HG02885 (cell line): Measurements from ENCODE around the gene FASTK.
A peak's percentile ranks its signal among the peaks of the same experiment; 100 is the strongest.

ENCODE experiments used
- ATAC-seq: cut with Tn5 transposase; IDR thresholded peaks from one replicate; pipeline ENCODE4 v1.9.1; 2021; ENCODE audit warnings: mild to moderate bottlenecking; ENCODE audit not compliant: unreplicated experiment, poor library complexity

FASTK gene

DNA sequence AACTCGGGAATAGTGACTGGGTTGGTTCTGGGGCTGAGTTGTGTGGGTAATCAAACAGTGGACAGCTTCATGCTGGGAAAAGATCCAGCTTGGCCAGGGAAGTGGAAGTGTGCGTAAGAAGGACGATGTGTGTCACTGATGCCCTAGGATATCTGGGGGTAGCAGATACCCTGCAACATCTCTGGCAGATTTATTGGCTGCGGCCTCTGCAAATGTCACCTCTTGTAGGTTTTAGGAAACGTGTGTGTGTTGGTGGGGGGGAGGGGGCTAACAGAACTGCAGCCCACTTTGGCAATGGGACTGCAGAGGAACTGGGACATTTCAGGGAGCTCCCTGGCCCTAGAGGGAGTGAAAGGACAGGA, 4.7 kb upstream of the FASTK start:
- no peak for ATAC-seq

DNA sequence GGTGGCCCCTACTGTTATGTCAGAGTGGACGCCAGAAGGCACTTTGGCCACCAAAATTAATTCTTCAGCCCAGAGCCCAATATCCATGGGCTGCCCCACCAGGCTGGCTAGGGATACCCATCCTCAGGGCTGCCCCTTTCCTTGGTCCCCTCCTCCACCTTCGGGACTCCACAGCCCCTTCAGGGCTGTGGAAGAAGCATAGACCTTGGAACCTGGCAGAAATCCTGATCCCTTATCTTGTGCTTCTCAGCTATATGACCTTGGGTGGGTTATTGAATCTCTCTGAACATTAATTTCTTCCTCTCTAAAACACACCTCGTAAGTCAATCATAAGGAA, 3.2 kb upstream of the FASTK start:
- ATAC-seq = no peak

DNA sequence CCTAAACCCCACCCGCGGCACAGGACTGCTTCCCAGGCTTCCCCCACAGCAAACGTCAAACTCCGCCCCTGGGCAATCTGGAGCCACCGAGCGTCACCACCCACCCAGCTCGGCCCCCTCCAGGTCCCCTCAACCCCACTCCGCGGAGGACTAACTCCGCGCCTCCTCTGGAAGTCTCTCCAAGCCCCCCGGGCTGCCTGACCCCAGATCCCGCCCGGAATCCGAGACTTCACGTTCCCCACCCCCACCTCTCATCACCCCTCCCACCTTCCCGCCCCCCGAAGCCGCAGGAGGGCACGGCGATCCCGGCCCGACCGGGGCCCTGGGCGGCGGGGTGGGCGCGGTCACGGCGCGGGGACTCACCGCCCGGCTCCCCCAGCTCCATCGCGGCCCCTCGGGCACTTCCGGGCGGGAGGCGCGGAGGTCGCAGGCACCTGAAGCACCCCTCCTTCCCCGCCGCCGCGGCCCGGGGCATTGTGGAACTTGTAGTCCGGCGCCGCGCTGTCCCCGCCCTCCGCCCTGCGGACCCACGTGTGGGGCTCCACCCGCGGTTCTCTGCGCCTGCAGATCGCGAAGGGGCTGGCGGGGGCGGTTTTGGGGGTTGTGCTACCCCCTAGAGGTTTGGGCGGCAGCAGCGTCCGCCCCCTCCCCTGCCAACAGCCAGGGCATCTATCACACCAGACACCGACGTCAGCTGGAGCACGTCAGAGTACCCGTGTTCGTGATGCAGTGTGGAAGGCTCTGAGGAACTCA, 2.6 kb upstream of the FASTK start, which contains the start of gene TMUB1:
TMUB1 (minus strand) TSS at position 423 of the 753 bp plus-strand sequence. CDS start 930 bp downstream, outside the sequence.
- peak; percentile 50 for ATAC-seq

DNA sequence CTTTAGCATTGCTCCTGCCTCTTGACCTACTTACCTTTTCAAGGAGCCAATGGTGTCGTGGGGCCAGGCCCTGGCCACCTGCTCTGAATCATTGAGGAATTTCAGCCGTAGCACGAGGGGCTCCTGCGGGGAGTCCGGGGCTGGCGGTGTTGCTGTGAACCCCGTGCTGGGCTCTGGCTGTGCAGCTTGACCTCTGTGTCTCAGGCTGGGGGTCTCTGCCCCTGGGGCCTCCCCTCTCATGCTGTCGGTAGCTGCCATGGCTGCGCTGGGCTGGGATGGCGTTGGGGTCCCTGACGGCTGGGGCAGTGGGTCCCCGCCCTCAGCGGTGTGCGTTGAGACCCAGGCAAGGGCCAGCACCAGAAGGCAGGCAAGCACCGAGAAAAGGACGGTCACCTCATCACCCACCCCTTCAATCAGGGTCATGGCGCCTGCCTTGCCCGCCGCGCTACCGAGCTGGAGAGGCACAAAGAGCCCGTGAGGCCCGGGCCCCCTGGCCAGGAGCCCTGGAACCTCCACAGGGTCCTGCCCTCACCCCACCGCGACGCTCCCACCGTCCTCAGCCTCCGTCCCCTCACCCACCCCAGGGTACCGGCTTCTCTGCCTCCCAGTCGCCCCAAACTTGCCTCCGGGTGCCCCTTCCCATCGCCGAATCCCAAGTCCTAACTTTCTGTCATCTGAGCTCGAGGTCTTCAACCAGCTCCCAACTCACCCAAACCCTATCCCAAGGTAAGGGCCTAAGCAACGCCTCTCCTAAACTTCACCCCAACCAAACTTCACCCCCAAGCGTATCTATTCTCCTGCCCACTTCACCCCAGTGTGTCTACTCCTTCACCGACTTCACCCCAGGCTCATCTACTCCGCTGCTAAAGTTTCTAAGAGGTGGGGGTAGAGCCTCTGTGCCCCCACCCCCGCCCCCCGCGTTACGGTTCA, 1.8 kb upstream of the FASTK start:
- no peak for ATAC-seq

DNA sequence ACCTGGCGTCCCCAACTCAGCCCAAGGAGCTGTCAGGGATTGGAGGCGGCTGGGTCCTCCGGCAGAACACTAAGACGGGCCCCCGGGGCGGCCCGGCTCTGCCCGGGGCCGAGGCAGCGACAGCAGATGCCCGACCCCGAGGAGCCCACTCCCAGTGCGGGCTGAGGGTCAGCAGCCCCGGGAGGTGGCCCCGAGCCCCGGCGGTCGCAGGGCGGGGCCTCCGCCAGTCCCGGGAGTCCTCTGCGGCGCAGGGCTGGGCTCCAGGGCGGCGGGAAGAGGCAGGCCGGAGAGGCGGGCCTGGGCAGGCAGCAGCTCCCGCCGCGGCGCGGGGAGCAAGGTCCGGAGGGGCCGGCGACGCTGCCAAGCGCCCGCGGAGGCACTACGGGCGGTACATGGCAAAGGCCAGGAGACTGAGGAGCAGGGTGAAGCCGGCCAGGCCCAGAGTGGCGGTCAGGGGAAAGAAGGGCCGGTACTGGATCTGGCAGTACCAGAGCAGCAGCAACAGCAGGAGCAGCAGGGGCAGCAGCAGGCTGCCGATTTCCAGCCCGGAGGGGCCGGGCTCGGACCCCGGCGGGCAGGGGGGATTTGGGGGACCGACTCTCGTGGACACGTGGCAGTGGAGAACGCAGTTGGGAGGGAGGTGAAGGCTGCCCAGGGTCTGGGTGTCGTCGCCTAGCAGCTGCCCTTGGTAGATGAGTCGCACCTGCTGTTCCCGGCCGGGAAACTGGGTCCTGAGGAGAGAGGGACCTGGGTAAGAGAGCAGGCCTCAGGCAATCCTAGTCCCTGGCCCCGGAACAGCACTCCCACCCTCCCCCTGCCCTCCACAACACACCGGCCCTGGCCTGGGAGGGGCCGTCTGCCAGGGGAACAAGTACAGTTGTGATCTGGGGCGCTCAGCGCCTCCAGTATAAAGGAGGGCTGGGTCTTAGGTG, 827 bp upstream of the FASTK start:
- no peak for ATAC-seq

DNA sequence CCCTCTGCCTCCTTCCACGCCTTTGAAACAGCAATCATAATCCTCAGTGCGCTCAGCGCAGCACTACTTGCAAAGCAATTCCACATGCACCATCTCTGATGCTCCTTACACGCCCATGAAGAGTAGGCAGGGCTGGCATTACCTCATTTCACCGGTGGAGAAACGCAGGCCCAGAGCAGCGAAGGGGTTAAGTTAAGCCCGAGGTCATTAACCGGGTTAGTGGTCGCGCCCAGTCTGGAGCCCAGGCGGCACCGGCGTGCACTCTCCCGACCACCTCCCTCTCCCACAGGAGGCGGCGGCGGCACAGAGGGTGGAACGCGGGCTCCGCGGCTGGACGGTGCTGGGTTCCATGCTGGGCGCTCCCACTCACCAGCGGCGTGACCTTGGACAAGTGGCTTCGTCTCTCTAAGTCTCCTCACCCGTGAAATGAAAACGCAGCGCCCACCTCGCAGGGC, 515 bp downstream of the FASTK start:
- ATAC-seq = no peak

DNA sequence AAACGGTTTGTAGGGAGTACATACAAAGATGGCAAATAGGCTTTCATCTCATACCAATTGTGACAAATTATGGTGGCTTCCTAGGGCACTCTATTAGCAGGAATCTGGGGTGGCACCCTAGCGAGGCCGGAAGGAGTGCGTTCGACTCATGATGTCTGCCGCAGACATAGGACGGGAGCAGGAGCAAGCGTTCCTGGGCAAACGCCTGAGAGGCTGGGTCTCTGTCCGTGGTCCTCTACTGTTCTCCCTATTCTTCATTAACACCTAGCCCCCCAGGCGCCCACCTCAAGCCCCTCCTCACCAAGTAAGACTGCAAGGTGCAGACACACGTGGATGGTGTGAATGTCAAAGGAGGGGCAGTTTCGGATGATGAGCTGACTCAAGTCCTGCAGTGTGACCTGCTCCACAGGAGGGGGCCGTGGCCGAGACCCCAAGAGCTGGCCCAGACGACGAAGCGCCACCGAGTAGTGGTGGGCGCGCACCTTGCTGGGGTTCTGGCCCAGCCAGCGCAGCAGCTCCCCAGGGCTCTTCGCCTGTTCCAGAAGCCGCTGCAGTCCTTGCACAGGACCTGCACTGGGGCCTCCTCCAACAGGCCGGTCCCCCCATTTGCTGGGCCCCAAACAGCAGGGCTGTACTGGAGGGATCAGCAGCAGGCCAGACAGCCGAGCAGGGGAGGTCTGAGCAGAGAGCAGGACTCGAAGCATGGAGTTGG, 1.3 kb downstream of the FASTK start:
- no peak for ATAC-seq

DNA sequence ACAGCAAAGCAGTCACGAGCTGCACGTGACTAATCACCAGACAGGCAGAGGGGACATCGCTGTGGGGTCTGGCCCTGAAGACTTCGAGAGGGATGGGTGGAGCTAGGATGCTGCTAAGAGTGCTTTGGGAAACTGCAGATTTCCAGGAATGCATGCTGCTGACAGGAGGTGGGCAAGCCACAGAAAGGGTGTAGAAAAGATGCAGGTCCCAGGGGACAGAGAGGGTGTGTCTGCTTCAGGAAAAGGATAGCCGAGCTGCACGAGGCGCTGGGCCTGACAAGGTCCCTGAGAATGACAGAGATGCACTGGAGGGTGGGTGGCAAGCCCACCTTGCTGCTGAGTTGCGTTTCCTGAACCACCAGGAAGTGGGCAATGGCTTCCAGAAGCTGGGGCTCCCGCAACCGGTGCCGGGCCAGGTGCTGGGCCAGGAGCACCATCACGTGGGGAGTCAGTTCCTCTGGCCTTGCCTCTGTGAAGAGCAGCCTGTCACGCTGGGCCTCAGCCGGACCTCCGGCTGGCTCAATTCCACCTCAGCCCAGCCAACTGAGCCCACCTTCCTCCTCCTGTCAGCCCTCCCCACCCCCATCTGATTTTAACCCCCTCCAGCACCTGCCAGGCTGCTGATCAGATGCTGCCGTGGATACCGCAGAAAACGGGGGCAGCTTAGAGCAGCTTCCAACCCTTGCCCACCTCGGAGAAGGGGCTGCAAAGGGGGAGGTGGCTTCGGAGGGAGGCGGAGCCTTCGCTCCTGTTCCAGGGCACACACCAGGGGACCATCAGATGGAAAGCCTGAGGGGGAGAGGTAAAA, 2.2 kb downstream of the FASTK start:
- ATAC-seq = no peak

DNA sequence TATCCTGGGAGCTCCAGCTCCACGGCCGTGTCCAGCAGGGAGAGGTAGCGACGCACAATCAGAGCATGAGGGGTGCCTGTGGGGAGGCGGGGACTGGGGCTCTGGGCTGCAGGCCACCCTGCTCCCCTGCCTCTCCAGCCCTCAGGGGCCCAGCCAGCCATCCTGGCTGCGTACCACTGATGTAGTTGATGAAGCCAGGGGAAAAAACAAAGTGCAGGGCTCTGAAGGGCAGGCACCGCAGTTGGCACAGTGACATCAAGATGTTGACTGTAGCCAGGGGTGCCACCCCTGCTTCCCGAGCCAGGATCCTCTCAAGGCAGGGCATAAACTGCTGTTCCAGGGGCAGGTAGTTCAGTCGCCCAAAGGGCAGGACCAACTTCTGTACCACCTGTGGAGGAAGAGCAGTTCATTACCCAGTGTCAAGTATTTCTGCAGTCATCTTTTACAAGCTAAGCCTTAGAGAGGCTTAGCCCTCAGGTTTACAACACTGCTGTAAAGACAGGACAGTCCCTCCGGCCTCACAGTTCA, 2.8 kb downstream of the FASTK start:
- no peak for ATAC-seq

DNA sequence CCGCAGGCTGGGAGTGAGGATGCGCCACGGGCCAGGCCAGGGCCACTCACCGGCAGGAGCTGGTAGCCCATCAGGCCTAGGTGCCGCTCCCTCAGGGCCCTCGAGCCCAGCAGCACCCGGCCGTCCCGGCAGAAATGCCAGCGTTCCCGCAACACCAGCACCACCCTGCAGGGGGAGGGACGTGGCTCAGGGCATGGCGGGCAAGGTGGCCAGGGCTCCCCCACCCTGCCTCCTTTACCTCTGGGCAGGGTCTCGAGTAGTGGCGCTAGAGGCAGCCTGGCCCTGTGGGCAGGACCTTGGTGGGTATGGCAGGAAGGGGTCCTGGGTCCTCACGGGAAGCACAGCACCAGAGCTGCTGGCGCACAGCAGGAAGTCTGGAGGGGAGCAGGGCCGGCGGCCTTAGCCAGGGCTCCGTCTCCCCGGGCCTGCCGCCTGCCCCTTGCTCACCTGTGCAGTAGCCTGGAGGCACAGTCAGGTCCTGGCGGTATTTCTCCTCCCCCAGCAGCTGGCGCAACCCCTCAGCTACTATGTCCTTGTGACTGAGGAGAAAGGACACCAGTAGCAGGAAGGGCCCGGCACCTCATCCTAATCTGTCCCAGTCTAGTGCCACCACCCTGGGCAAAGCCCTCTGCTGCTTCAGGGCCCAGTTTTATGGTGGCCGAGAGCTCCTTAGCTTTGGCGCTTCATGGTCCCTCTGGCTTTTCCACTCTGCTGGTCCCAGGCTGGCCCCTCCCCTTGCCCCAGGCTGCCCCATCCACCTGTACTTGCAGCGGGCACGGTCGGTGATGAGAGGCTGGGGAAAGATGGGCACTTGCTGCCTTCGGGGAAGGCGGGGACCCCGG, 3.5 kb downstream of the FASTK start:
- no peak for ATAC-seq

DNA sequence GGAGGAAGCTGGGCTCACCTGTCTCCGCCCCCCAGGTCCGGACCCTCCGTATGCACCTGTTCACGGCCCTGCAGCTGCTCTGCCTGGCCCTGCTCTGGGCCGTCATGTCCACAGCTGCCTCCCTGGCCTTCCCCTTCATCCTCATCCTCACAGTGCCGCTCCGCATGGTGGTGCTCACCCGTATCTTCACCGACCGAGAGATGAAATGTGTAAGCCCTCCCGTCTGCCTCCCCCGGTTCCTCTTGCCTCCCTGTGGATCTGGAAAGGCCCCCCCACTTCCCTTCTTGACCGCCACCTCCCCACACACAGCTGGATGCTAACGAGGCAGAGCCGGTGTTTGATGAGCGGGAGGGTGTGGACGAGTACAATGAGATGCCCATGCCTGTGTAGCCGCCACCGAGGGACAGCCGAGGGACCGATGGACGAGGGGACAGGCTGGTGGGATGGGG, 4.6 kb downstream of the FASTK start:
- no peak for ATAC-seq

DNA sequence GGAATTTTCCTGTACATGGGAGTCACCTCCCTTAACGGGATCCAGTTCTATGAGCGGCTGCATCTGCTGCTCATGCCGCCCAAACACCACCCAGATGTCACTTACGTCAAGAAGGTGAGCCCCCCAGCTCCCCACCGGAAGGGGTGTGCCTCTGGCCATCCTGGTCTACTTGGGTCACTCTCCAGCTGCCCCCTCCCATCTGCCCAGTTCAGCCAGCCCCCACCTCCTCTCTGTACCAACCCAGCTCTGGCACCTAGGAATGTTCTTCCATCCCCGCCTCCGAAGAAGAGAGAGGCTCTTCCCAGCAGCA, 5.0 kb downstream of the FASTK start:
- no peak for ATAC-seq

DNA sequence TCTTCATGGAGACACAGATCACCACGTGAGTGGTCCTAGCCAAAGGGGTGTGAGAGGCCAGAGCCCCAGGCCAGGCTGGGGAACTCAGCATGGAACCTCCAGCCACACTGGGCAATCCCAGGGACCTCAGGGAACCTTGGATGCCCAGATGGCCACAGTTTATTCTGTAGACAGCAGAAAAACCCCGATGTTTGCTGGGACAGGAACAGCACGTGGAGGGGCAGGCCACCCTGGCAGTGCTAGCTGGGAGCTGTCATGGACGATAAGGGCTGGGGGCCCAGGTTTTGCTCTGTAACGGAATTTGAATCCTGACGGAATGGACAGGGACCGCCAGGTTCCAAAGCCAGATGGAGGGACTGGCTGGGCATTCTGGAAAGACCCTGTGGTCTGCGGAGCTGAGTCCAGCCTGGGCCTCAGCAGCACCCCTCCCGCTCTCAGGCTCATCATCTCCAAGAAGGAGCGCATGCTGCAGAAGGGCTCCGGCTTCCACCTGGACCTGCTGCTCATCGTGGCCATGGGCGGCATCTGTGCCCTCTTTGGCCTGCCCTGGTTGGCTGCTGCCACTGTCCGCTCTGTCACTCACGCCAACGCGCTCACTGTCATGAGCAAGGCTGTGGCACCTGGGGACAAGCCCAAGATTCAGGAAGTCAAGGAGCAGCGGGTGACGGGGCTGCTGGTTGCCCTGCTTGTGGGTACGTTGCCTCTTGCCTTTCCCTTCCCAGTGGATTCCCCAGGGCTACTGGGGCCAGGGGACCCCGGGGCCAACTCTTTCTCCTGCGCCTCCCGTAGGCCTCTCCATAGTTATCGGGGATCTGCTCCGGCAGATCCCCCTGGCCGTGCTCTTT, 5.6 kb downstream of the FASTK start:
- no peak for ATAC-seq

DNA sequence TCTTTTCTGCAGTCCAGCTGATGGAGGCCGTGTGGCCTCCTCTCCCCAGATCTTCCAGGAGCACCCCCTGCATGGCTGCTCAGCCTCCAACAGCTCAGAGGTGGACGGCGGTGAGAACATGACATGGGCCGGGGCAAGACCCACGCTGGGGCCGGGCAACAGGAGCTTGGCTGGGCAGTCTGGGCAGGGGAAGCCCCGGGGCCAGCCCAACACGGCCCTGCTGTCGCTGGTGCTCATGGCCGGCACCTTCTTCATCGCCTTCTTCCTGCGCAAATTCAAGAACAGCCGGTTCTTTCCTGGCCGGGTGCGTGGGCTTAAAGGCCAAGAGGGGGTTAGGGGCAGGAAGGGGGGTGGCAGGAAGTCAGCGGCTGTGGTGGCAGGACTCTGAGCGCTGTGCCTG, 6.6 kb downstream of the FASTK start:
- ATAC-seq = no peak

DNA sequence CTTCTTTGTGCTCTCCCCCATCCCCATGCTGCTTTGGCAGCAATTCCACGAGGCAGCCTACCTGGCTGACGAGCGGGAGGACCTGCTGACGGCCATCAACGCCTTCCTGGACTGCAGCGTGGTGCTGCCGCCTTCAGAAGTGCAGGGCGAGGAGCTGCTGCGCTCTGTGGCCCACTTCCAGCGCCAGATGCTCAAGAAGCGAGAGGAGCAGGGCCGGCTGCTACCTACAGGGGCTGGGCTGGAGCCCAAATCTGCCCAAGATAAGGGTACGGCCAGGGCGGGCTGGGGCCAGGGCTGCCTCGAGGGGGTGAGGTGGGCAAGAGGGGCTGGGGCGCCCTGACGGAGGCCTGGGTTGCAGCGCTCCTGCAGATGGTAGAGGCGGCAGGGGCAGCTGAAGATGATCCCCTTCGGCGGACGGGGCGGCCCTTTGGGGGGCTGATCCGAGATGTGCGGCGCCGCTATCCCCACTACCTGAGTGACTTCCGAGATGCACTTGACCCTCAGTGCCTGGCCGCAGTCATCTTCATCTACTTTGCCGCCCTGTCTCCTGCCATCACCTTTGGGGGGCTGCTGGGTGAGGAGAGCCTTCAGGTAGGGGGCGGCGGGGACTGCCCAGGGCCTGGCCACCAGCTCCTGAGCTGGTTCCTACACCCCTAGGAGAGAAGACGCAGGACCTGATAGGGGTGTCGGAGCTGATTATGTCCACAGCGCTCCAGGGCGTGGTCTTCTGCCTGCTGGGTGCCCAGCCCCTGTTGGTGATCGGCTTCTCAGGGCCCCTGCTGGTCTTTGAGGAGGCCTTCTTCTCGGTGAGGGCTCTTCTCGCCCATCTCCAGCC, 9.4 kb downstream of the FASTK start:
- ATAC-seq = no peak

DNA sequence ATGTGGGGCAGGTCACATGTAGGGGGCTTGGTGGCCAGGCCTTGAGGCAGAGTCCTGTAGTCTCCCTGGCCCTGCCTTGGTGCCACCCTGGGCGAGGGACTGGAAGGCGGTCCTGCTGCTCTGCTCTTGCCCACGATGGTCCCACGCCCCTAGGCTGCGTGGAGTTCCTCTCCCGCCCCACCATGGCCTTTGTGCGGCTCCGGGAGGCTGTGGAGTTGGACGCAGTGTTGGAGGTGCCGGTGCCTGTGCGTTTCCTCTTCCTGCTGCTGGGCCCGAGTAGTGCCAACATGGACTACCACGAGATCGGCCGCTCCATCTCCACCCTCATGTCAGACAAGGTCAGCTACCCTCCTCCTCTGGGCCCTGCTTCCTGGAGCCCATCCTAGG, 10.0 kb downstream of the FASTK start:
- ATAC-seq = no peak
